DND-41 (cell line): ENCODE data around the gene REPS2.

Experiments
- ATAC-seq: fragments of 200-7000 bp; cut with Tn5 transposase; 3 replicates; pipeline ENCODE4 v1.9.1; 2021; ENCODE audit warnings: low read depth; ENCODE audit not compliant: insufficient read depth
- DNase-seq: peaks from one replicate; pipeline ENCODE4 v3.0.0-alpha.2; 2020
- H2AFZ ChIP-seq: 2 replicates; pipeline ENCODE4 v1.6.0; 2012; ENCODE audit warnings: low read depth, low read length
- H3K27ac ChIP-seq: 2 replicates; pipeline ENCODE4 v1.5.1; 2012; ENCODE audit warnings: low read length, inconsistent platforms
- H3K27me3 ChIP-seq: fragments of 200-600 bp; sonication (generic); 2 replicates; pipeline ENCODE4 v1.6.0; 2012; ENCODE audit warnings: low read length, mild to moderate bottlenecking, inconsistent platforms; ENCODE audit not compliant: insufficient read depth, poor library complexity
- H3K36me3 ChIP-seq: 2 replicates; pipeline ENCODE4 v1.5.1; 2012; ENCODE audit warnings: low read length, inconsistent platforms; ENCODE audit not compliant: insufficient read depth
- H3K4me1 ChIP-seq: 2 replicates; pipeline ENCODE4 v1.5.1; 2012; ENCODE audit warnings: mild to moderate bottlenecking, low read length; ENCODE audit not compliant: insufficient read depth
- H3K4me2 ChIP-seq: 2 replicates; pipeline ENCODE4 v1.6.0; 2012; ENCODE audit warnings: mild to moderate bottlenecking, moderate library complexity, low read length, inconsistent platforms; ENCODE audit not compliant: insufficient read depth
- H3K4me3 ChIP-seq, 2 experiments: fragments of 200-600 bp in 1 of 2; shearing (Covaris generic) in 1 of 2; 2 replicates each; pipeline ENCODE4 v1.5.1; 2012 to 2016; ENCODE audit warnings: inconsistent platforms in 2 of 2, low read length in 2 of 2, mild to moderate bottlenecking in 2 of 2, low read depth in 1 of 2, moderate library complexity in 1 of 2
- H3K79me2 ChIP-seq: 2 replicates; pipeline ENCODE4 v1.6.0; 2012; ENCODE audit warnings: low read length, inconsistent platforms; ENCODE audit not compliant: insufficient read depth
- H3K9ac ChIP-seq: 2 replicates; pipeline ENCODE4 v1.6.0; 2012; ENCODE audit warnings: low read depth, mild to moderate bottlenecking, inconsistent platforms, low read length, moderate library complexity
- H3K9me3 ChIP-seq: 2 replicates; pipeline ENCODE4 v1.5.1; 2012; ENCODE audit warnings: low read length, moderate library complexity, mild to moderate bottlenecking, inconsistent platforms; ENCODE audit not compliant: insufficient read depth, severe bottlenecking
- H4K20me1 ChIP-seq: 2 replicates; pipeline ENCODE4 v1.6.0; 2012; ENCODE audit warnings: low read length; ENCODE audit not compliant: insufficient read depth
- CTCF ChIP-seq: IDR thresholded peaks from 2 replicates; pipeline ENCODE4 v1.5.1; 2012; ENCODE audit warnings: borderline replicate concordance, low read length, moderate library complexity, mild to moderate bottlenecking; ENCODE audit not compliant: poor library complexity, severe bottlenecking; ENCODE audit errors: extremely low read depth
- EZH2 ChIP-seq: IDR thresholded peaks from 3 replicates; pipeline ENCODE4 v1.6.1; 2012; ENCODE audit warnings: borderline replicate concordance, low read depth, mild to moderate bottlenecking, moderate library complexity, low read length, inconsistent platforms; ENCODE audit not compliant: severe bottlenecking

REPS2 gene

GRCh38 chrX:17167915-17168314 lies 221.5 kb downstream of the REPS2 start:
- DNase-seq: no peak
- H3K4me2 ChIP-seq: no peak overlapping the region
- H3K4me3 ChIP-seq: no peak overlapping the region
- no peaks in the 10 kb centered on the region for H3K4me1 ChIP-seq
- no peak overlapping the region for H3K9ac ChIP-seq
- no peaks in the 10 kb centered on the region for H3K27me3 ChIP-seq
- H3K9me3 ChIP-seq: no peaks in the 10 kb centered on the region
- no peaks in the 10 kb centered on the region for H4K20me1 ChIP-seq
- H2AFZ ChIP-seq: no peak overlapping the region
- no peak overlapping the region for H3K27ac ChIP-seq
- H3K79me2 ChIP-seq: no peaks in the 10 kb centered on the region
- H3K36me3 ChIP-seq: no peaks in the 10 kb centered on the region
- ATAC-seq: no peak
- TF ChIP-seq CTCF: no peak
- TF ChIP-seq EZH2: no peak

- H3K27me3 ChIP-seq: no peaks in the 10 kb centered on the region
- ATAC-seq: no peak
- DNase-seq: no peak
These were observed 224.5 kb downstream of the REPS2 start for GRCh38 chrX:17170973-17171372.

GRCh38 chrX:17174671-17175070 lies 228.2 kb downstream of the REPS2 start:
- Histone ChIP-seq H4K20me1 (no peaks in the 10 kb centered on the region), H3K4me2 (no peak overlapping the region), H3K9me3 (no peaks in the 10 kb centered on the region), H3K36me3 (no peaks in the 10 kb centered on the region), H3K27me3 (no peaks in the 10 kb centered on the region), H3K4me3 (no peak overlapping the region), H2AFZ (no peak overlapping the region), H3K79me2 (no peaks in the 10 kb centered on the region), H3K27ac (no peak overlapping the region), H3K9ac (no peak overlapping the region), H3K4me1 (no peaks in the 10 kb centered on the region)
- no peak for DNase-seq
- no peak for ATAC-seq
- TF ChIP-seq CTCF (no peak), EZH2 (no peak)

More at GRCh38 chrX:17170973-17171372, 224.5 kb downstream of the REPS2 start:
- Histone ChIP-seq H3K9ac (no peak overlapping the region), H3K27ac (no peak overlapping the region), H3K4me1 (no peaks in the 10 kb centered on the region), H3K4me2 (no peak overlapping the region), H3K4me3 (no peak overlapping the region), H3K79me2 (no peaks in the 10 kb centered on the region), H2AFZ (no peak overlapping the region), H4K20me1 (no peaks in the 10 kb centered on the region), H3K9me3 (no peaks in the 10 kb centered on the region), H3K36me3 (no peaks in the 10 kb centered on the region)
- no peak for TF ChIP-seq EZH2
- TF ChIP-seq CTCF: no peak

DNA sequence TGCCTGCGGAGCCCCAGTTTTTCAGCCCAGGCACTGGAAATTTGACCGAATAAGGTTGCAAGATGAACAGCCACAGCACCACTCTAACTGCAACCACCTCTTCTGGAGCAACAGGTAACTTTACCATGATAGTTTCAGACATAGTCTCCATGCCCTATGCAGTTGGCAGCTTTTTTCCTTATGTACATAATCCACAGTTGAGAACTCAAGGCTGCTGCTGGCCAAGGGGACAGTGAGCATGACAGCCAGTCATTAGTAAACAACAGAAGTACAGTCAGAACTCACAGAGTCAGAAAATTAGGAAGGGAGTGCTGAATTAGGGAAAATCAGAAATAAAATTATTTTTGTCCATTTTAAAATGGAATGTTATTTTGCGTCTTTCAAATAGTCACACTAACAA lies 235.9 kb downstream of the REPS2 start:
- no peaks in the 10 kb centered on the region for H3K9me3 ChIP-seq

More for the DNA sequence above, 235.9 kb downstream of the REPS2 start:
- H3K79me2 ChIP-seq: no peaks in the 10 kb centered on the region
- no peak overlapping the region for H2AFZ ChIP-seq
- no peak overlapping the region for H3K9ac ChIP-seq
- TF ChIP-seq EZH2 (no peak), CTCF (no peak)
- ATAC-seq (no peak), DNase-seq (no peak)
- no peak overlapping the region for H3K27ac ChIP-seq
- H3K27me3 ChIP-seq: no peaks in the 10 kb centered on the region
- no peak overlapping the region for H3K4me2 ChIP-seq
- no peaks in the 10 kb centered on the region for H3K36me3 ChIP-seq
- H4K20me1 ChIP-seq: no peaks in the 10 kb centered on the region
- no peak overlapping the region for H3K4me3 ChIP-seq
- no peaks in the 10 kb centered on the region for H3K4me1 ChIP-seq
